K562 (cell line): ENCODE measurements around the gene PHF20. TPM values are rescaled to one million over a fixed set of nuclear protein-coding genes. Genes with fewer than 3 reads are reported as not detected.

Source experiments
- ATF3 ChIP-seq, 2 experiments: fragments of 450-650 bp in 1 of 2; sonication (generic) in 1 of 2; formaldehyde crosslinking in 1 of 2; IDR thresholded peaks in 1 of 2; conservative IDR thresholded peaks in 1 of 2; 2 replicates each; pipeline versions ENCODE4 v1.6.1 to v1.8.1; 2016 to 2023; ENCODE audit warnings: mild to moderate bottlenecking in 2 of 2, moderate library complexity in 2 of 2, inconsistent platforms in 1 of 2, missing genetic modification reagents in 1 of 2
- CREB1 ChIP-seq, 2 experiments: sonication (generic) in 1 of 2; formaldehyde crosslinking in 1 of 2; IDR thresholded peaks; 2 replicates each; pipeline versions ENCODE4 v1.6.1 to v1.8.0; 2012 to 2022; ENCODE audit warnings: inconsistent platforms in 1 of 2, mild to moderate bottlenecking in 1 of 2, missing genetic modification reagents in 1 of 2, moderate library complexity in 1 of 2
- DMBX1 ChIP-seq: fragments of 250-450 bp; sonication (Bioruptor Pico); IDR thresholded peaks from 2 replicates; pipeline ENCODE4 v1.8.0; 2022; ENCODE audit warnings: inconsistent platforms, mild to moderate bottlenecking, moderate library complexity, borderline replicate concordance
- EHMT2 ChIP-seq: fragments of 450-650 bp; IDR thresholded peaks from 2 replicates; pipeline ENCODE4 v1.6.1; 2018; ENCODE audit warnings: antibody characterized with exemption
- FOSL1 ChIP-seq: fragments of 200-800 bp; sonication (Bioruptor generic); conservative IDR thresholded peaks from 2 replicates; pipeline ENCODE4 v1.6.1; 2016; ENCODE audit warnings: missing genetic modification characterization, missing compliant biosample characterization
- FOXA3 ChIP-seq, 2 experiments: fragments of 450-650 bp in 1 of 2; sonication (generic) in 1 of 2; formaldehyde crosslinking; IDR thresholded peaks in 1 of 2; conservative IDR thresholded peaks in 1 of 2; 2 replicates each; pipeline versions ENCODE4 v1.4.0 to v1.8.0; 2020 to 2022; ENCODE audit warnings: mild to moderate bottlenecking in 2 of 2, missing genetic modification reagents in 1 of 2
- GTF2F1 ChIP-seq: IDR thresholded peaks from 2 replicates; pipeline ENCODE4 v1.6.1; 2011; ENCODE audit warnings: low read depth, low read length, improper control_type of control experiment
- NRF1 ChIP-seq, 2 experiments: fragments of 450-650 bp; IDR thresholded peaks in 1 of 2; conservative IDR thresholded peaks in 1 of 2; 2 replicates each; pipeline ENCODE4 v1.6.1; 2014; ENCODE audit warnings: mild to moderate bottlenecking in 2 of 2
- PBX2 ChIP-seq, 2 experiments: IDR thresholded peaks in 1 of 2; conservative IDR thresholded peaks in 1 of 2; 2 replicates each; pipeline ENCODE4 v1.6.1; 2016; ENCODE audit warnings: low read depth in 2 of 2, mild to moderate bottlenecking in 1 of 2, missing compliant biosample characterization in 1 of 2, missing genetic modification characterization in 1 of 2, moderate library complexity in 1 of 2
- POLR2A ChIP-seq: fragments of 450-650 bp; conservative IDR thresholded peaks from 2 replicates; pipeline ENCODE4 v1.6.1; 2016
- SMARCE1 ChIP-seq: fragments of 450-650 bp; IDR thresholded peaks from 2 replicates; pipeline ENCODE4 v1.7.1; 2016; ENCODE audit warnings: mild to moderate bottlenecking
- SUPT5H ChIP-seq: fragments of 450-650 bp; IDR thresholded peaks from 2 replicates; pipeline ENCODE4 v1.6.1; 2016
- TSHZ1 ChIP-seq: fragments of 250-450 bp; sonication (Bioruptor Pico); IDR thresholded peaks from 2 replicates; pipeline ENCODE4 v1.4.0; 2020; ENCODE audit warnings: mild to moderate bottlenecking, moderate library complexity
- U2AF2 ChIP-seq: fragments of 200-400 bp; formaldehyde crosslinking; optimal IDR thresholded peaks from 2 replicates; pipeline ENCODE3; 2017; ENCODE audit warnings: low read depth, mild to moderate bottlenecking, low read length
- UBTF ChIP-seq, 2 experiments: IDR thresholded peaks; 2 replicates each; pipeline ENCODE4 v1.6.1; 2012; ENCODE audit warnings: improper control_type of control experiment in 2 of 2, low read depth in 2 of 2, low read length in 2 of 2, borderline replicate concordance in 1 of 2
- ZEB2 ChIP-seq: fragments of 450-650 bp; IDR thresholded peaks from 2 replicates; pipeline ENCODE4 v1.6.1; 2016
- polyA plus RNA-seq, 8 experiments: library from polyadenylated mRNA; depleted of rRNA in 4 of 8; stranded (reverse) in 5 of 8; unstranded in 3 of 8; fragments of >200 nt; fragmentation: Nextera tagmentation in 2 of 8; fragmentation: Illumina TruSeq in 1 of 8; extraction: Ambion mirVana in 2 of 8; extraction: Trizol in 1 of 8; gene quantifications; 2 replicates each; pipeline versions ENCODE4 v1.2.1 to v1.2.3, GENCODE V29; 2011 to 2014; ENCODE audit warnings: inconsistent platforms in 1 of 8, missing spikeins in 1 of 8
- total RNA-seq, 7 experiments: library from RNA; depleted of rRNA in 6 of 7; stranded (reverse); fragments of >200 nt in 6 of 7; fragmentation: Illumina TruSeq in 2 of 7; extraction: Trizol in 2 of 7; gene quantifications; 2 replicates each; pipeline versions ENCODE4 v1.2.1 to v1.2.3, GENCODE V29; 2011 to 2021; ENCODE audit warnings: low replicate concordance in 1 of 7

The PHF20 gene
- total and polyA plus RNA-seq, 9 of the 15 experiments (the other 6 are each of a cell fraction or from before 2014, with no cell fraction given), result 49.9 to 196 (median 70.7) TPM

GRCh38 chr20:35901678-35902544 is 130.1 kb downstream of the PHF20 start (continued):
- peak; percentile 92 for TF ChIP-seq FOSL1 (tag)
- peak; percentile 27; the same call in 1 of the 2 replicates for TF ChIP-seq DMBX1 (CRISPR knock-in tag)
- no peak for TF ChIP-seq PBX2 (CRISPR knock-in tag; IDR thresholded peaks at IDR 0.05; ENCODE audit: low read depth)
- peak; percentile 43 for TF ChIP-seq PBX2 (tag; conservative IDR thresholded peaks at IDR 0.05; ENCODE audit: low read depth)
- no peak for TF ChIP-seq CREB1 (IDR thresholded peaks at IDR 0.05)
- 0 out of 2 replicates have a peak, but pooled peaks have one; percentile 4 for TF ChIP-seq CREB1 (CRISPR knock-in tag; IDR thresholded peaks at IDR 0.05)
- no peak for TF ChIP-seq U2AF2
- peak; percentile 92 for TF ChIP-seq EHMT2
- TF ChIP-seq NRF1 (conservative IDR thresholded peaks at IDR 0.05 in 1 of 2, IDR thresholded peaks at IDR 0.05 in 1 of 2), result peak in 1 of 2 experiments; percentile 3; a peak in 1 of 4 replicates
- peak; percentile 58 for TF ChIP-seq SMARCE1
- no peak for TF ChIP-seq SUPT5H
- no peak for TF ChIP-seq ZEB2
- peak in 1 of 2 experiments; percentile 47; a peak in 1 of 4 replicates for TF ChIP-seq UBTF (IDR thresholded peaks at IDR 0.05; ENCODE audit: borderline replicate concordance in 1 of 2, low read depth in 2 of 2, low read length in 2 of 2)
- TF ChIP-seq POLR2A, result 0 out of 2 replicates have a peak, but pooled peaks have one; percentile 42
- peak; percentile 77 for TF ChIP-seq ATF3 (IDR thresholded peaks at IDR 0.05)
- TF ChIP-seq ATF3 (CRISPR knock-in tag; conservative IDR thresholded peaks at IDR 0.05), result no peak
- no peak for TF ChIP-seq TSHZ1
- TF ChIP-seq FOXA3 (CRISPR knock-in tag; conservative IDR thresholded peaks at IDR 0.05 in 1 of 2, IDR thresholded peaks at IDR 0.05 in 1 of 2), result peak in 1 of 2 experiments; percentile 63; a peak in 1 of 4 replicates
- no peak for TF ChIP-seq GTF2F1
